Tibial nerve (tissue), 4 donors: Measurements from ENCODE around the gene USP35. TPM values are rescaled to one million over a fixed set of nuclear protein-coding genes. Genes with fewer than 3 reads are reported as not detected.

Experiments used
- DNase-seq, 2 donors: peaks; one replicate each; pipeline ENCODE4 v3.0.0-alpha.2; 2019; ENCODE audit warnings: low spot score in 2 of 2
- H3K27ac ChIP-seq, 4 donors: fragments of 200-600 bp; sonication (generic) in 3 of 4; one replicate each; pipeline ENCODE4 v1.5.1; 2017 to 2019; ENCODE audit warnings: mild to moderate bottlenecking in 1 of 4
- H3K27me3 ChIP-seq, 2 donors: fragments of 200-600 bp; sonication (generic) in 1 of 2; one replicate each; pipeline versions ENCODE4 v1.5.1 to v1.6.0; 2017 to 2019
- H3K36me3 ChIP-seq, 3 donors: fragments of 200-600 bp; sonication (generic); one replicate each; pipeline ENCODE4 v1.5.1; 2018 to 2019
- H3K4me1 ChIP-seq, 4 donors: fragments of 200-600 bp; sonication (generic) in 3 of 4; one replicate each; pipeline ENCODE4 v1.5.1; 2017 to 2019
- H3K4me3 ChIP-seq, 4 donors: fragments of 200-600 bp; sonication (generic) in 3 of 4; one replicate each; pipeline ENCODE4 v1.5.1; 2017 to 2019; ENCODE audit warnings: mild to moderate bottlenecking in 1 of 4, moderate library complexity in 1 of 4
- H3K9me3 ChIP-seq, 4 donors: fragments of 200-600 bp; sonication (generic) in 3 of 4; one replicate each; pipeline ENCODE4 v1.5.1; 2017 to 2019
- CTCF ChIP-seq, 5 experiments: fragments of 200-600 bp in 3 of 5; fragments of 450-650 bp in 2 of 5; sonication (generic) in 3 of 5; IDR thresholded peaks; one replicate each; pipeline ENCODE4 v1.5.1; 2016 to 2019; ENCODE audit warnings: antibody characterized with exemption in 5 of 5, mild to moderate bottlenecking in 3 of 5, moderate library complexity in 2 of 5
- EP300 ChIP-seq, 2 donors: sonication (generic); formaldehyde crosslinking; IDR thresholded peaks; one replicate each; pipeline ENCODE4 v1.6.1; 2017; ENCODE audit warnings: antibody characterized with exemption in 2 of 2, mild to moderate bottlenecking in 1 of 2
- POLR2A ChIP-seq, 2 donors: fragments of 450-650 bp; IDR thresholded peaks; one replicate each; pipeline ENCODE4 v1.6.1; 2017; ENCODE audit warnings: antibody characterized with exemption in 2 of 2, mild to moderate bottlenecking in 2 of 2, moderate library complexity in 2 of 2
- WGBS, 2 donors: methylation state at CpG; one replicate each; pipeline ENCODE4 v1.1.5; 2018; 5-methylcytosine and 5-hydroxymethylcytosine counted together
- total RNA-seq, 4 donors: library from RNA; depleted of rRNA; stranded (reverse); fragments of >200 nt; gene quantifications; one replicate each; pipeline ENCODE4 v1.1.0, GENCODE V29; 2016

The USP35 gene
- total RNA-seq, 4 donors from 2014 or later = 10.9 to 23.1 (median 12.6) TPM

GRCh38 chr11:78207532-78208256 is 19.0 kb downstream of the USP35 start:
- Histone ChIP-seq H3K9me3 (no peaks in the 10 kb centered on the region), H3K36me3 (peaks cover 3 to 79% (median 8%) of the 10 kb centered on the region in 3 donors), H3K27me3 (no peaks in the 10 kb centered on the region), H3K4me1 (peaks cover 0 to 2% (median 0%) of the 10 kb centered on the region in 4 donors), H3K4me3 (no peak overlapping the region), H3K27ac (no peak overlapping the region)
- DNase-seq = no peak
- no peak for TF ChIP-seq CTCF (IDR thresholded peaks at IDR 0.05)
- no peak for TF ChIP-seq EP300 (IDR thresholded peaks at IDR 0.05)
- no peak for TF ChIP-seq POLR2A (IDR thresholded peaks at IDR 0.05)
- 83 to 85% methylated on average over 11 of the region's 11 CpGs for WGBS, 2 donors

- no peaks in the 10 kb centered on the region for H3K27me3 ChIP-seq
- H3K9me3 ChIP-seq = no peaks in the 10 kb centered on the region
- peaks cover 0 to 7% (median 0%) of the 10 kb centered on the region in 4 donors for H3K4me1 ChIP-seq
- no peak for DNase-seq
- H3K27ac ChIP-seq = no peak overlapping the region
- no peak overlapping the region for H3K4me3 ChIP-seq
- no peak for TF ChIP-seq EP300 (IDR thresholded peaks at IDR 0.05)
- 86 to 89% methylated on average over 16 of the region's 16 CpGs for WGBS, 2 donors
- H3K36me3 ChIP-seq = peaks cover 3 to 74% (median 8%) of the 10 kb centered on the region in 3 donors
Measured at GRCh38 chr11:78208257-78209165, 19.8 kb downstream of the USP35 start.

GRCh38 chr11:78209478-78209877 is 20.8 kb downstream of the USP35 start:
- Histone ChIP-seq H3K36me3 (peaks cover 3 to 79% (median 8%) of the 10 kb centered on the region in 3 donors), H3K9me3 (no peaks in the 10 kb centered on the region), H3K4me1 (peaks cover 0 to 7% (median 0%) of the 10 kb centered on the region in 4 donors), H3K27me3 (no peaks in the 10 kb centered on the region), H3K4me3 (no peak overlapping the region), H3K27ac (no peak overlapping the region)
- WGBS, 2 donors = 86 to 88% methylated on average over 17 to 18 of the region's 18 CpGs
- TF ChIP-seq POLR2A (IDR thresholded peaks at IDR 0.05) = no peak
- no peak for TF ChIP-seq CTCF (IDR thresholded peaks at IDR 0.05)
- TF ChIP-seq EP300 (IDR thresholded peaks at IDR 0.05) = no peak
- DNase-seq = no peak

- Histone ChIP-seq H3K27me3 (no peaks in the 10 kb centered on the region), H3K9me3 (no peaks in the 10 kb centered on the region), H3K27ac (no peak overlapping the region), H3K36me3 (peaks cover 3 to 83% (median 8%) of the 10 kb centered on the region in 3 donors), H3K4me1 (peaks cover 0 to 7% (median 0%) of the 10 kb centered on the region in 4 donors), H3K4me3 (no peak overlapping the region)
- 85 to 86% methylated on average over 30 to 31 of the region's 31 CpGs for WGBS, 2 donors
- no peak for DNase-seq
- TF ChIP-seq EP300 (IDR thresholded peaks at IDR 0.05) (no peak), POLR2A (IDR thresholded peaks at IDR 0.05) (no peak), CTCF (IDR thresholded peaks at IDR 0.05) (no peak)
Measured at GRCh38 chr11:78210000-78210608, 21.4 kb downstream of the USP35 start.

- Histone ChIP-seq H3K36me3 (peaks cover 3 to 83% (median 8%) of the 10 kb centered on the region in 3 donors), H3K27ac (no peak overlapping the region), H3K9me3 (no peaks in the 10 kb centered on the region), H3K4me3 (no peak overlapping the region), H3K4me1 (peaks cover 0 to 7% (median 0%) of the 10 kb centered on the region in 4 donors), H3K27me3 (no peaks in the 10 kb centered on the region)
- TF ChIP-seq POLR2A (IDR thresholded peaks at IDR 0.05) (no peak), EP300 (IDR thresholded peaks at IDR 0.05) (no peak), CTCF (IDR thresholded peaks at IDR 0.05) (no peak)
- DNase-seq = no peak
- WGBS, 2 donors = 93 to 94% methylated on average over 5 of the region's 5 CpGs
Measured at GRCh38 chr11:78211565-78211964, 22.8 kb downstream of the USP35 start.
